ENCODE measurements around the gene ST6GAL1. TPM values are rescaled to one million over a fixed set of nuclear protein-coding genes. Genes with fewer than 3 reads are reported as not detected.

ST6GAL1 gene
- total RNA-seq, 6 donors from 2014 or later = 72.6 to 141 (median 93.3) TPM

DNA sequence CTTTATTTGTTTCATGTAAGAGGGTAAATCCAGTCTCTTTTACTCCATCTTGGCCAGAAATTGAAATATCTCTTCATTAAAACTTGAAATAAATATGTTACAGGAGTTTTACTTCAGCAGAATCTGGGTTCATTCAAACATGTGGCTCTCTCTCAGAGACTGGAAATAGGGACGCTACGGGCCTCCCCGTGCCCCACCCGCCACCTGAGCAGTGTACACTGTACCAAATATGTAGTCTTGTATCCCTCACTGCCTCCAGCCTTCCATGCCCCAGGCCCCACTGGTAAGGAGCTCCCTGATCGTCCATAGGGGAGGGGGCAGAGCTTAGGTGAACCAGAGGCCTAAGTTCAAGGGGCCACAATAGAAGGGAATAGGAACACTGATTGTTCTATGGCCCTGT lies 172.9 kb downstream of the ST6GAL1 start:
- peak in 1 of 2 donors; percentile 31 for DNase-seq

DNA sequence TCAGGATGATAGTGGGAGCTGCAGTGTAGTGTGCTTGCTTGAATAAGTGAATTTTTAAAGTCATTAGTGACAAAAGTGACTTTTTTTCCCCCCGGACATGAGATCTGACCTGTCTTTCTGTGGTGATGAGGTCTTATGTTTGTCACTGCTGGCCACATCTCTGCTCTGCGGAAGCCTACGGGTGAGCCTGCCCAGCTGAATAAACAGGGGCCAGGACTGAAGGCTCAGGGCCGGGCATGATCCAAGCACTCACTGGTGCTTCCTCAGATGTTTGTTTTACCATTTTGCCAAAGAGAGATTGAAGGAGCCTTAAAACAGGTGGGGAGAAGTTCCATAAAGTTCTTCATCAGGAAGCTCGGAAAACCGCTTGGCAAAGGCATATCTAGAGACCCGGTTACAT lies 174.0 kb downstream of the ST6GAL1 start:
- Histone ChIP-seq H3K27ac (no peak overlapping the region), H3K9me3 (no peaks in the 10 kb centered on the region), H3K4me3 (no peak overlapping the region), H3K36me3 (no peaks in the 10 kb centered on the region), H3K27me3 (no peaks in the 10 kb centered on the region), H3K4me1 (peaks cover 5 to 16% (median 11%) of the 10 kb centered on the region in 4 donors)
- no peak for DNase-seq
- TF ChIP-seq, protein P1, sequence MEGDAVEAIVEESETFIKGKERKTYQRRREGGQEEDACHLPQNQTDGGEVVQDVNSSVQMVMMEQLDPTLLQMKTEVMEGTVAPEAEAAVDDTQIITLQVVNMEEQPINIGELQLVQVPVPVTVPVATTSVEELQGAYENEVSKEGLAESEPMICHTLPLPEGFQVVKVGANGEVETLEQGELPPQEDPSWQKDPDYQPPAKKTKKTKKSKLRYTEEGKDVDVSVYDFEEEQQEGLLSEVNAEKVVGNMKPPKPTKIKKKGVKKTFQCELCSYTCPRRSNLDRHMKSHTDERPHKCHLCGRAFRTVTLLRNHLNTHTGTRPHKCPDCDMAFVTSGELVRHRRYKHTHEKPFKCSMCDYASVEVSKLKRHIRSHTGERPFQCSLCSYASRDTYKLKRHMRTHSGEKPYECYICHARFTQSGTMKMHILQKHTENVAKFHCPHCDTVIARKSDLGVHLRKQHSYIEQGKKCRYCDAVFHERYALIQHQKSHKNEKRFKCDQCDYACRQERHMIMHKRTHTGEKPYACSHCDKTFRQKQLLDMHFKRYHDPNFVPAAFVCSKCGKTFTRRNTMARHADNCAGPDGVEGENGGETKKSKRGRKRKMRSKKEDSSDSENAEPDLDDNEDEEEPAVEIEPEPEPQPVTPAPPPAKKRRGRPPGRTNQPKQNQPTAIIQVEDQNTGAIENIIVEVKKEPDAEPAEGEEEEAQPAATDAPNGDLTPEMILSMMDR (IDR thresholded peaks at IDR 0.05) = no peak
- TF ChIP-seq POLR2AphosphoS5 (IDR thresholded peaks at IDR 0.05) (no peak), POLR2A (IDR thresholded peaks at IDR 0.05) (no peak), EP300 (IDR thresholded peaks at IDR 0.05) (no peak)
- WGBS, 2 donors = 93 to 99% methylated on average over 7 of the region's 7 CpGs
- no peak for ATAC-seq (ENCODE audit: low FRiP score in 2 of 2)

More for the DNA sequence above, 172.9 kb downstream of the ST6GAL1 start:
- H3K9me3 ChIP-seq = no peaks in the 10 kb centered on the region
- 93 to 96% methylated on average over 5 of the region's 5 CpGs for WGBS, 2 donors
- H3K4me1 ChIP-seq = peaks cover 5 to 16% (median 11%) of the 10 kb centered on the region in 4 donors
- no peak overlapping the region for H3K27ac ChIP-seq
- no peaks in the 10 kb centered on the region for H3K36me3 ChIP-seq
- H3K27me3 ChIP-seq = no peaks in the 10 kb centered on the region
- no peak for TF ChIP-seq POLR2AphosphoS5 (IDR thresholded peaks at IDR 0.05)
- no peak for TF ChIP-seq EP300 (IDR thresholded peaks at IDR 0.05)
- TF ChIP-seq POLR2A (IDR thresholded peaks at IDR 0.05) = no peak
- TF ChIP-seq, protein P1 (IDR thresholded peaks at IDR 0.05) = no peak
- ATAC-seq (ENCODE audit: low FRiP score in 2 of 2) = no peak
- H3K4me3 ChIP-seq = no peak overlapping the region

DNA sequence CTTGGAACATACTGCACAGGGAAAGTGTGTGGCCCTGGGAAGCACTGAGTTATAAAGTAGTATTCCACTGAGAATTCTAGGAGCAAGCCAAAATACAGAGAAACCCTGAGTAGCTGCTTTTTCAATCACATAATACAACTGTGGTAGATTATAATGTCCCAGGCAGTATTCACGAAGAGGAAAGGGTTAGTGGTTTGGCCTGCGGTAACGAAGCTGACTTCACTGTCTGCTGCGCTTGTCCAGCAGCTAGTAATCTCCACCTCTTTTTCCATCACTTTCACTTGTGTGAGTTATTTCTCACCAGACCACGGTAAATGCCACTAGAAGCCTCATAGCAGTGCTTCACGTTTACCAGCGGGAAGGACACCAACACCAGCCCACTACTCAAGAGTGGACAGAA lies 174.6 kb downstream of the ST6GAL1 start:
- no peaks in the 10 kb centered on the region for H3K36me3 ChIP-seq
- no peak overlapping the region for H3K27ac ChIP-seq
- TF ChIP-seq POLR2A (IDR thresholded peaks at IDR 0.05) = no peak
- no peaks in the 10 kb centered on the region for H3K9me3 ChIP-seq
- DNase-seq (no peak), ATAC-seq (ENCODE audit: low FRiP score in 2 of 2) (peak in 1 of 2 donors; percentile 78)
- 87 to 91% methylated on average over 7 of the region's 7 CpGs for WGBS, 2 donors
- H3K4me3 ChIP-seq = no peak overlapping the region
- no peaks in the 10 kb centered on the region for H3K27me3 ChIP-seq
- H3K4me1 ChIP-seq = peaks cover 5 to 16% (median 11%) of the 10 kb centered on the region in 4 donors

DNA sequence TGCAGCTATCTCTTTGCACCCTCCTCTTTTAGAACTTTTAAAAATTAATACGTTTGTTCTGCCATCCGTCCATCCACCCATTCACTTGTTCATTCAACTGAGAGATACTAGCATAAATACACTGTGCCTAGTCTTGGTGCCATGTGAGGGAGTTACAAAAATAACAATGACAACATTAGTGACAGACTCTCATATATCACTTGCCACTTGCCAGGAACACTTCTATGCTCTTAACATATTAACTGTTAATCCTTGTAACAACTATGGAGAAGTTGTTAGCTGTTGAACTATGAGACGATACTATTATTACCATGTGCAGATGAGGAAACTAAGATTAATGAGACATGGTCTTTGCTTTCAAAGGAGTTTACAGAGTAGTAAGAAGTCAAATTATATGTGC lies 175.4 kb downstream of the ST6GAL1 start:
- Histone ChIP-seq H3K27me3 (no peaks in the 10 kb centered on the region), H3K27ac (no peak overlapping the region), H3K4me1 (peaks cover 5 to 16% (median 11%) of the 10 kb centered on the region in 4 donors), H3K36me3 (no peaks in the 10 kb centered on the region), H3K9me3 (no peaks in the 10 kb centered on the region), H3K4me3 (no peak overlapping the region)
- ATAC-seq (ENCODE audit: low FRiP score in 2 of 2) = no peak
- TF ChIP-seq POLR2A (IDR thresholded peaks at IDR 0.05) (no peak), POLR2AphosphoS5 (IDR thresholded peaks at IDR 0.05) (no peak), EP300 (IDR thresholded peaks at IDR 0.05) (no peak)
- TF ChIP-seq, protein P1 (IDR thresholded peaks at IDR 0.05) = no peak
- WGBS, 2 donors = 91 to 92% methylated on average over 3 of the region's 3 CpGs
- no peak for DNase-seq

GRCh38 chr3:187107989-187108388 lies 177.7 kb downstream of the ST6GAL1 start:
- DNase-seq (no peak), ATAC-seq (ENCODE audit: low FRiP score in 2 of 2) (no peak)
- Histone ChIP-seq H3K36me3 (no peaks in the 10 kb centered on the region), H3K27me3 (no peaks in the 10 kb centered on the region), H3K4me1 (no peaks in the 10 kb centered on the region), H3K9me3 (no peaks in the 10 kb centered on the region), H3K27ac (no peak overlapping the region), H3K4me3 (no peak overlapping the region)
- 67 to 83% methylated on average over 3 of the region's 3 CpGs for WGBS, 2 donors
- no peak for TF ChIP-seq POLR2A (IDR thresholded peaks at IDR 0.05)
- TF ChIP-seq, protein P1 (IDR thresholded peaks at IDR 0.05) = no peak

All from upper lobe of left lung (tissue), 6 donors.